K562 (cell line): ENCODE results near the gene FOCAD. TPM values are rescaled to one million over a fixed set of nuclear protein-coding genes. Genes with fewer than 3 reads are reported as not detected.

Experiments
- ATAC-seq: fragments of 200-7000 bp; cut with Tn5 transposase; 3 replicates; pipeline ENCODE4 v1.9.1; 2020; ENCODE audit warnings: moderate library complexity
- BruUV-seq: library from RNA; stranded (reverse); fragments of 400-500 nt; replicated peaks from 2 replicates; lab custom pipeline; 2021; lab: Mats Ljungman, UMichigan
- CTCF ChIA-PET: fragments of 300-600 bp; formaldehyde crosslinking; extraction: SDS; loops from one replicate; lab custom pipeline; 2021; ENCODE audit warnings: low intra/inter-chr PET ratio; lab: Yijun Ruan, JAX
- POLR2A ChIA-PET: fragments of 300-600, 350-650 bp; sonication (Branson Sonifier 250); formaldehyde crosslinking; extraction: SDS; loops from one replicate; lab custom pipeline; 2021; ENCODE audit warnings: antibody characterized with exemption, inconsistent platforms; lab: Yijun Ruan, JAX
- DNase-seq, 4 experiments: peaks; one replicate each; pipeline versions ENCODE4 v3.0.0 to v3.0.0-alpha.2; 2011 to 2018; ENCODE audit warnings: low spot score in 3 of 4, mixed read lengths in 3 of 4; ENCODE audit errors: extremely low read depth in 1 of 4
- FAIRE-seq: peaks from 2 replicates; lab custom pipeline; 2011; peaks lifted over from hg19 to GRCh38; lab: Jason Lieb, UNC
- H2AFZ ChIP-seq: 2 replicates; pipeline ENCODE4 v1.6.0; 2011; ENCODE audit warnings: low read depth, low read length, control low read depth, inconsistent platforms
- H3K27ac ChIP-seq: fragments of 200-600 bp; 3 replicates; pipeline ENCODE4 v1.8.0; 2011; ENCODE audit warnings: low read depth, mild to moderate bottlenecking, control low read depth, inconsistent platforms, low read length, moderate library complexity, mixed read lengths; ENCODE audit errors: extremely low read depth
- H3K27me3 ChIP-seq, 2 experiments: fragments of 300-600 bp in 1 of 2; 2 replicates in 1 of 2; 3 replicates in 1 of 2; pipeline versions ENCODE4 v1.6.0 to v1.8.0; 2011; ENCODE audit warnings: inconsistent platforms in 2 of 2, low read length in 2 of 2, mild to moderate bottlenecking in 1 of 2, mixed read lengths in 1 of 2, moderate library complexity in 1 of 2; ENCODE audit not compliant: control insufficient read depth in 2 of 2, insufficient read depth in 2 of 2
- H3K36me3 ChIP-seq: fragments of 300-600 bp; 3 replicates; pipeline ENCODE4 v1.8.0; 2011; ENCODE audit warnings: mild to moderate bottlenecking, low read length, inconsistent platforms; ENCODE audit not compliant: control insufficient read depth, insufficient read depth
- H3K4me1 ChIP-seq, 2 experiments: fragments of 200-600 bp in 1 of 2; replicated peaks in 1 of 2; 2 replicates in 1 of 2; 3 replicates in 1 of 2; pipeline versions ENCODE4 v1.5.1 to v1.8.0; 2011; ENCODE audit warnings: inconsistent platforms in 2 of 2, low read length in 2 of 2, mild to moderate bottlenecking in 1 of 2, mixed read lengths in 1 of 2, moderate library complexity in 1 of 2; ENCODE audit not compliant: control insufficient read depth in 2 of 2, insufficient read depth in 2 of 2
- H3K4me2 ChIP-seq: 2 replicates; pipeline ENCODE4 v1.6.1; 2011; ENCODE audit warnings: low read length, control low read depth, inconsistent platforms, mixed read lengths; ENCODE audit not compliant: insufficient read depth
- H3K4me3 ChIP-seq: fragments of 200-600 bp; sonication (generic), shearing (Covaris generic); 2 replicates; pipeline ENCODE4 v1.5.1; 2016; ENCODE audit warnings: control low read depth, inconsistent platforms
- H3K79me2 ChIP-seq: fragments of 200-600 bp; 3 replicates; pipeline ENCODE4 v1.8.0; 2011; ENCODE audit warnings: low read length, inconsistent platforms; ENCODE audit not compliant: control insufficient read depth, insufficient read depth
- H3K9ac ChIP-seq, 2 experiments: 2 replicates each; pipeline versions ENCODE4 v1.6.0 to v1.6.1; 2011; ENCODE audit warnings: low read depth in 2 of 2, low read length in 2 of 2, control low read depth in 1 of 2, inconsistent platforms in 1 of 2, mild to moderate bottlenecking in 1 of 2, mixed read lengths in 1 of 2; ENCODE audit not compliant: insufficient read depth in 1 of 2
- H3K9me1 ChIP-seq: one replicate; pipeline ENCODE4 v1.6.0; 2011; ENCODE audit warnings: inconsistent platforms, mild to moderate bottlenecking, low read length, moderate library complexity; ENCODE audit not compliant: control insufficient read depth, insufficient read depth
- H3K9me3 ChIP-seq: replicated peaks from 2 replicates; pipeline ENCODE4 v1.5.1; 2011; ENCODE audit warnings: low read depth, low read length, inconsistent platforms; ENCODE audit not compliant: control insufficient read depth, insufficient read depth
- H4K20me1 ChIP-seq: replicated peaks from 2 replicates; pipeline ENCODE4 v1.6.1; 2011; ENCODE audit warnings: low read length, inconsistent platforms, mixed read lengths; ENCODE audit not compliant: control insufficient read depth, insufficient read depth
- BCLAF1 ChIP-seq, 2 experiments: fragments of 450-650 bp in 1 of 2; IDR thresholded peaks; 2 replicates each; pipeline ENCODE4 v1.6.1; 2011 to 2017; ENCODE audit warnings: low read depth in 2 of 2, antibody characterized with exemption in 1 of 2, borderline replicate concordance in 1 of 2, low read length in 1 of 2, mild to moderate bottlenecking in 1 of 2, mixed read lengths in 1 of 2; ENCODE audit not compliant: control insufficient read depth in 1 of 2
- BDP1 ChIP-seq: IDR thresholded peaks from 3 replicates; pipeline ENCODE4 v1.6.1; 2011; ENCODE audit not compliant: insufficient read length, insufficient read depth
- CSDE1 ChIP-seq, 2 experiments: fragments of 450-650 bp; IDR thresholded peaks; 2 replicates each; pipeline ENCODE4 v1.6.1; 2016; ENCODE audit warnings: mild to moderate bottlenecking in 1 of 2
- EWSR1 ChIP-seq: fragments of 450-650 bp; IDR thresholded peaks from 2 replicates; pipeline ENCODE4 v1.6.1; 2018; ENCODE audit warnings: borderline replicate concordance, mild to moderate bottlenecking, low read depth, moderate library complexity; ENCODE audit not compliant: partially characterized antibody
- HMGXB4 ChIP-seq: sonication (generic); formaldehyde crosslinking; IDR thresholded peaks from 2 replicates; pipeline ENCODE4 v1.8.1; 2023; ENCODE audit warnings: mild to moderate bottlenecking, missing genetic modification reagents
- MTA2 ChIP-seq: fragments of 450-650 bp; IDR thresholded peaks from 2 replicates; pipeline ENCODE4 v1.6.1; 2016; ENCODE audit warnings: low read depth
- MYNN ChIP-seq, 2 experiments: sonication (generic); formaldehyde crosslinking in 1 of 2; IDR thresholded peaks; 2 replicates each; pipeline versions ENCODE4 v1.5.0 to v1.6.1; 2016 to 2020; ENCODE audit warnings: antibody characterized with exemption in 1 of 2, missing genetic modification reagents in 1 of 2
- RBBP5 ChIP-seq: fragments of 200-600 bp; sonication (generic); IDR thresholded peaks from 2 replicates; pipeline ENCODE4 v1.6.1; 2012; ENCODE audit warnings: borderline replicate concordance, mild to moderate bottlenecking, low read length, control low read depth, inconsistent platforms; ENCODE audit not compliant: insufficient read depth, poor library complexity, severe bottlenecking
- SIRT6 ChIP-seq: IDR thresholded peaks from one replicate; pipeline ENCODE4 v1.6.1; 2012; ENCODE audit warnings: low read depth, mild to moderate bottlenecking, control low read depth, inconsistent platforms, low read length, moderate library complexity
- SP2 ChIP-seq: IDR thresholded peaks from 2 replicates; pipeline ENCODE4 v1.6.1; 2011; ENCODE audit warnings: mild to moderate bottlenecking, low read depth, low read length, moderate library complexity; ENCODE audit not compliant: poor library complexity, severe bottlenecking; ENCODE audit errors: extremely low read depth
- ZBTB5 ChIP-seq: fragments of 450-650 bp; IDR thresholded peaks from 2 replicates; pipeline ENCODE4 v1.6.1; 2017; ENCODE audit warnings: antibody characterized with exemption
- ZNF3 ChIP-seq: fragments of 250-450 bp; sonication (Bioruptor Pico); IDR thresholded peaks from 2 replicates; pipeline ENCODE4 v1.5.0; 2021; ENCODE audit warnings: mild to moderate bottlenecking, moderate library complexity
- ZNF347 ChIP-seq: fragments of 450-650 bp; formaldehyde crosslinking; IDR thresholded peaks from 2 replicates; pipeline ENCODE4 v1.4.0; 2020; ENCODE audit warnings: low read depth, mild to moderate bottlenecking, moderate library complexity
- ZNF41 ChIP-seq: fragments of 250-450 bp; sonication (Bioruptor Pico); conservative IDR thresholded peaks from 2 replicates; pipeline ENCODE4 v1.4.0; 2020; ENCODE audit warnings: mild to moderate bottlenecking
- ZNF57 ChIP-seq: fragments of 450-650 bp; formaldehyde crosslinking; IDR thresholded peaks from 2 replicates; pipeline ENCODE4 v1.4.0; 2020; ENCODE audit warnings: mild to moderate bottlenecking, moderate library complexity
- in situ Hi-C: fragments of 300-500 bp; cut with MboI; formaldehyde crosslinking; loops from 4 replicates; pipeline ENCODE4 v1.15.0; 2018; ENCODE audit warnings: inconsistent platforms, mixed read lengths
- intact Hi-C: fragments of 100-400 bp; cut with micrococcal nuclease; formaldehyde crosslinking; loops from 2 replicates; pipeline ENCODE4 v1.14.2; 2022
- polyA plus RNA-seq, 8 experiments: library from polyadenylated mRNA; depleted of rRNA in 4 of 8; stranded (reverse) in 5 of 8; unstranded in 3 of 8; fragments of >200 nt; fragmentation: Nextera tagmentation in 2 of 8; fragmentation: Illumina TruSeq in 1 of 8; extraction: Ambion mirVana in 2 of 8; extraction: Trizol in 1 of 8; gene quantifications; 2 replicates each; pipeline versions ENCODE4 v1.2.1 to v1.2.3, GENCODE V29; 2011 to 2014; ENCODE audit warnings: inconsistent platforms in 1 of 8, missing spikeins in 1 of 8
- total RNA-seq, 7 experiments: library from RNA; depleted of rRNA in 6 of 7; stranded (reverse); fragments of >200 nt in 6 of 7; fragmentation: Illumina TruSeq in 2 of 7; extraction: Trizol in 2 of 7; gene quantifications; 2 replicates each; pipeline versions ENCODE4 v1.2.1 to v1.2.3, GENCODE V29; 2011 to 2021; ENCODE audit warnings: low replicate concordance in 1 of 7

Gene FOCAD
- total and polyA plus RNA-seq, 9 of the 15 experiments (the other 6 are each of a cell fraction or from before 2014, with no cell fraction given) = 0.13 to 2.4 (median 1.6) TPM

- Histone ChIP-seq H3K9me3 (no peaks in the 10 kb centered on the region), H3K4me1 (no peaks in the 10 kb centered on the region), H3K36me3 (no peaks in the 10 kb centered on the region), H4K20me1 (no peaks in the 10 kb centered on the region), H3K79me2 (no peaks in the 10 kb centered on the region), H3K9ac (no peak overlapping the region), H2AFZ (no peak overlapping the region), H3K9me1 (no peaks in the 10 kb centered on the region), H3K27ac (no peak overlapping the region), H3K4me2 (no peak overlapping the region), H3K27me3 (no peaks in the 10 kb centered on the region), H3K4me3 (no peak overlapping the region)
- no peak for ATAC-seq
- ChIA-PET CTCF (no interaction called here), POLR2A (no interaction called here)
- in situ Hi-C loops = no loop called here
- no peak for DNase-seq
- FAIRE-seq = no peak
- intact Hi-C loops = no loop called here
- BruUV-seq = no TSS peak
- TF ChIP-seq CSDE1 (IDR thresholded peaks at IDR 0.05) (no peak), RBBP5 (no peak), MTA2 (no peak), BDP1 (no peak), SIRT6 (no peak), ZNF347 (CRISPR knock-in tag) (no peak), HMGXB4 (CRISPR knock-in tag) (no peak), ZBTB5 (no peak), BCLAF1 (IDR thresholded peaks at IDR 0.05; ENCODE audit: borderline replicate concordance in 1 of 2, control insufficient read depth in 1 of 2, low read depth in 2 of 2, low read length in 1 of 2) (no peak), ZNF3 (CRISPR knock-in tag) (no peak), SP2 (no peak), EWSR1 (no peak), ZNF57 (no peak), MYNN (IDR thresholded peaks at IDR 0.05) (no peak), MYNN (CRISPR knock-in tag; IDR thresholded peaks at IDR 0.05) (no peak), ZNF41 (CRISPR knock-in tag) (no peak)
Observed at GRCh38 chr9:20898885-20899554, 215.0 kb downstream of the FOCAD start.
